HEK293 (cell line): ENCODE results near the gene FNTB.

Experiments
- CTCF ChIA-PET: fragments of 350-600 bp; formaldehyde crosslinking; extraction: SDS; loops from one replicate; lab custom pipeline; 2021; ENCODE audit warnings: antibody characterized with exemption; lab: Yijun Ruan, JAX
- POLR2A ChIA-PET: fragments of 300-600 bp; formaldehyde crosslinking; extraction: SDS; loops from one replicate; lab custom pipeline; 2020; ENCODE audit warnings: antibody characterized with exemption, inconsistent platforms; lab: Yijun Ruan, JAX
- H3K27ac ChIP-seq: fragments of 200-500 bp; sonication (Bioruptor generic); 2 replicates; pipeline ENCODE4 v1.5.1; 2014; ENCODE audit warnings: low read depth, low read length, control low read depth, inconsistent platforms; ENCODE audit errors: extremely low read depth
- H3K36me3 ChIP-seq, 2 experiments: fragments of 200-500 bp in 1 of 2; sonication (Bioruptor generic) in 1 of 2; 1 replicate in 1 of 2; 2 replicates in 1 of 2; pipeline ENCODE4 v1.5.1; 2014 to 2017; ENCODE audit warnings: inconsistent platforms in 2 of 2, low read length in 2 of 2; ENCODE audit not compliant: control insufficient read depth in 2 of 2, insufficient read depth in 1 of 2
- H3K4me1 ChIP-seq: fragments of 200-500 bp; sonication (Bioruptor generic); 2 replicates; pipeline ENCODE4 v1.5.1; 2014; ENCODE audit warnings: mild to moderate bottlenecking, low read length, inconsistent platforms; ENCODE audit not compliant: control insufficient read depth, insufficient read depth
- H3K4me3 ChIP-seq: 2 replicates; pipeline ENCODE4 v1.5.1; 2011; ENCODE audit warnings: low read depth, mild to moderate bottlenecking, control low read depth, low read length, moderate library complexity
- H3K9me3 ChIP-seq: fragments of 200-500 bp; sonication (Bioruptor generic); 2 replicates; pipeline ENCODE4 v1.5.1; 2014; ENCODE audit warnings: low read depth, low read length, inconsistent platforms; ENCODE audit not compliant: control insufficient read depth, insufficient read depth
- GLIS2 ChIP-seq: fragments of 450-650 bp; formaldehyde crosslinking; IDR thresholded peaks from 2 replicates; pipeline ENCODE4 v1.5.1; 2016; ENCODE audit warnings: missing biosample characterization, missing genetic modification characterization
- SP3 ChIP-seq: fragments of 450-650 bp; formaldehyde crosslinking; IDR thresholded peaks from 2 replicates; pipeline ENCODE4 v1.5.1; 2016; ENCODE audit warnings: missing biosample characterization, missing genetic modification characterization
- YY2 ChIP-seq: fragments of 450-650 bp; formaldehyde crosslinking; IDR thresholded peaks from 2 replicates; pipeline ENCODE4 v1.5.1; 2016; ENCODE audit warnings: missing biosample characterization, missing genetic modification characterization
- ZFP41 ChIP-seq: fragments of 450-650 bp; formaldehyde crosslinking; IDR thresholded peaks from 2 replicates; pipeline ENCODE4 v1.5.1; 2016; ENCODE audit warnings: missing biosample characterization, missing genetic modification characterization, borderline replicate concordance
- ZNF16 ChIP-seq: fragments of 450-650 bp; formaldehyde crosslinking; IDR thresholded peaks from 2 replicates; pipeline ENCODE4 v1.5.1; 2016; ENCODE audit warnings: low read depth, missing biosample characterization, missing genetic modification characterization
- ZNF223 ChIP-seq: fragments of 450-650 bp; formaldehyde crosslinking; IDR thresholded peaks from 2 replicates; pipeline ENCODE4 v1.5.1; 2016; ENCODE audit warnings: missing biosample characterization, missing genetic modification characterization
- ZNF248 ChIP-seq: fragments of 450-650 bp; formaldehyde crosslinking; IDR thresholded peaks from 2 replicates; pipeline ENCODE4 v1.5.1; 2017; ENCODE audit warnings: missing biosample characterization, missing genetic modification characterization
- ZNF266 ChIP-seq: fragments of 450-650 bp; formaldehyde crosslinking; IDR thresholded peaks from 2 replicates; pipeline ENCODE4 v1.5.1; 2016; ENCODE audit warnings: missing biosample characterization, missing genetic modification characterization, low read depth
- ZNF335 ChIP-seq: fragments of 450-650 bp; formaldehyde crosslinking; conservative IDR thresholded peaks from 2 replicates; pipeline ENCODE4 v1.5.1; 2016; ENCODE audit warnings: missing biosample characterization, missing genetic modification characterization
- ZNF341 ChIP-seq: fragments of 450-650 bp; formaldehyde crosslinking; IDR thresholded peaks from 2 replicates; pipeline ENCODE4; 2016; ENCODE audit warnings: low read depth, missing biosample characterization, missing genetic modification characterization
- ZNF398 ChIP-seq: fragments of 450-650 bp; formaldehyde crosslinking; IDR thresholded peaks from 2 replicates; pipeline ENCODE4 v1.5.1; 2017; ENCODE audit warnings: missing biosample characterization, missing genetic modification characterization
- ZNF561 ChIP-seq: fragments of 450-650 bp; IDR thresholded peaks from 2 replicates; pipeline ENCODE4 v1.5.1; 2018; ENCODE audit warnings: missing biosample characterization, missing genetic modification characterization, borderline replicate concordance
- ZNF596 ChIP-seq: fragments of 450-650 bp; IDR thresholded peaks from 2 replicates; pipeline ENCODE4 v1.5.0; 2018; ENCODE audit warnings: missing biosample characterization, mild to moderate bottlenecking, missing genetic modification characterization, moderate library complexity
- TF ChIP-seq, protein P1 (sequence below): fragments of 450-650 bp; formaldehyde crosslinking; IDR thresholded peaks from 2 replicates; pipeline ENCODE4 v1.5.1; 2017; ENCODE audit warnings: missing biosample characterization, missing genetic modification characterization
- TF ChIP-seq, protein P2 (sequence below): sonication (generic); formaldehyde crosslinking; IDR thresholded peaks from 2 replicates; pipeline ENCODE4 v1.8.1; 2022; ENCODE audit warnings: mild to moderate bottlenecking, moderate library complexity, missing genetic modification reagents
- TF ChIP-seq, protein P3 (sequence below): fragments of 450-650 bp; formaldehyde crosslinking; IDR thresholded peaks from 2 replicates; pipeline ENCODE4 v1.5.1; 2017; ENCODE audit warnings: missing biosample characterization, mild to moderate bottlenecking, missing genetic modification characterization, moderate library complexity

The FNTB gene

DNA sequence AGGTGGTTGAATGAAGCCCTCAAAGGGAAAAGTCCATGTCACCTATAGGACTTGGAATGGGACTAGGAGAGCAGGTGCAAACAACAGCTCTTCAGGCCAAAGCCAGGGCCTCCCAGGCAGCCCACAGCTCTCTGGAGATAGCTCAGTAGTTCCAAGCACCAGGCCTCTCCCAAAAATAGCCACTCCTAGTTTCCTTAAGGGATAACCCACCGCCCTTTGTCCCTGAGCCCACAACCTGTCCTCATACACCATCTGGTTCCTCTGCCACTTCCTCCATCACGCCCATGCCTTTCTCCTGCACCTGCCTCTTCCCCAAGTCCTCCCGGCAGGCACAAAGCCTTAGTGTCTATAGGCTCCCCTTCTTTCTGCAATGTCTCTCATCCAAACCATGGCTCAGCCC lies 16.7 kb upstream of the FNTB start:
- Histone ChIP-seq H3K27ac (no peak overlapping the region), H3K4me3 (no peak overlapping the region), H3K9me3 (no peaks in the 10 kb centered on the region), H3K4me1 (peaks cover 7% of the 10 kb centered on the region; the same call in 1 of the 2 replicates), H3K36me3 (no peaks in the 10 kb centered on the region)
- TF ChIP-seq, protein P1, sequence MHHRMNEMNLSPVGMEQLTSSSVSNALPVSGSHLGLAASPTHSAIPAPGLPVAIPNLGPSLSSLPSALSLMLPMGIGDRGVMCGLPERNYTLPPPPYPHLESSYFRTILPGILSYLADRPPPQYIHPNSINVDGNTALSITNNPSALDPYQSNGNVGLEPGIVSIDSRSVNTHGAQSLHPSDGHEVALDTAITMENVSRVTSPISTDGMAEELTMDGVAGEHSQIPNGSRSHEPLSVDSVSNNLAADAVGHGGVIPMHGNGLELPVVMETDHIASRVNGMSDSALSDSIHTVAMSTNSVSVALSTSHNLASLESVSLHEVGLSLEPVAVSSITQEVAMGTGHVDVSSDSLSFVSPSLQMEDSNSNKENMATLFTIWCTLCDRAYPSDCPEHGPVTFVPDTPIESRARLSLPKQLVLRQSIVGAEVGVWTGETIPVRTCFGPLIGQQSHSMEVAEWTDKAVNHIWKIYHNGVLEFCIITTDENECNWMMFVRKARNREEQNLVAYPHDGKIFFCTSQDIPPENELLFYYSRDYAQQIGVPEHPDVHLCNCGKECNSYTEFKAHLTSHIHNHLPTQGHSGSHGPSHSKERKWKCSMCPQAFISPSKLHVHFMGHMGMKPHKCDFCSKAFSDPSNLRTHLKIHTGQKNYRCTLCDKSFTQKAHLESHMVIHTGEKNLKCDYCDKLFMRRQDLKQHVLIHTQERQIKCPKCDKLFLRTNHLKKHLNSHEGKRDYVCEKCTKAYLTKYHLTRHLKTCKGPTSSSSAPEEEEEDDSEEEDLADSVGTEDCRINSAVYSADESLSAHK (tag by site-specific recombination) = no peak
- TF ChIP-seq ZNF248 (no peak), ZNF16 (tag by site-specific recombination) (no peak), ZNF561 (tag by site-specific recombination) (no peak), ZNF596 (tag by site-specific recombination) (no peak), ZNF266 (no peak), ZFP41 (no peak), ZNF223 (no peak), SP3 (tag by site-specific recombination) (no peak)
- TF ChIP-seq, protein P2, sequence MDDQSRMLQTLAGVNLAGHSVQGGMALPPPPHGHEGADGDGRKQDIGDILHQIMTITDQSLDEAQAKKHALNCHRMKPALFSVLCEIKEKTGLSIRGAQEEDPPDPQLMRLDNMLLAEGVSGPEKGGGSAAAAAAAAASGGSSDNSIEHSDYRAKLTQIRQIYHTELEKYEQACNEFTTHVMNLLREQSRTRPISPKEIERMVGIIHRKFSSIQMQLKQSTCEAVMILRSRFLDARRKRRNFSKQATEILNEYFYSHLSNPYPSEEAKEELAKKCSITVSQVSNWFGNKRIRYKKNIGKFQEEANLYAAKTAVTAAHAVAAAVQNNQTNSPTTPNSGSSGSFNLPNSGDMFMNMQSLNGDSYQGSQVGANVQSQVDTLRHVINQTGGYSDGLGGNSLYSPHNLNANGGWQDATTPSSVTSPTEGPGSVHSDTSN (CRISPR knock-in tag) = no peak
- TF ChIP-seq, protein P3, sequence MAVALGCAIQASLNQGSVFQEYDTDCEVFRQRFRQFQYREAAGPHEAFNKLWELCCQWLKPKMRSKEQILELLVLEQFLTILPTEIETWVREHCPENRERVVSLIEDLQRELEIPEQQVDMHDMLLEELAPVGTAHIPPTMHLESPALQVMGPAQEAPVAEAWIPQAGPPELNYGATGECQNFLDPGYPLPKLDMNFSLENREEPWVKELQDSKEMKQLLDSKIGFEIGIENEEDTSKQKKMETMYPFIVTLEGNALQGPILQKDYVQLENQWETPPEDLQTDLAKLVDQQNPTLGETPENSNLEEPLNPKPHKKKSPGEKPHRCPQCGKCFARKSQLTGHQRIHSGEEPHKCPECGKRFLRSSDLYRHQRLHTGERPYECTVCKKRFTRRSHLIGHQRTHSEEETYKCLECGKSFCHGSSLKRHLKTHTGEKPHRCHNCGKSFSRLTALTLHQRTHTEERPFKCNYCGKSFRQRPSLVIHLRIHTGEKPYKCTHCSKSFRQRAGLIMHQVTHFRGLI (tag by site-specific recombination) = no peak
- POLR2A ChIA-PET = interaction anchor here (0.6 to 1.3 kb wide), 3 partner anchors 50 to 460 kb away, joined by 3 to 4 read pairs (median 3); partner anchors contain the start of gene SPTB
- CTCF ChIA-PET = interaction anchor here (0.7 to 1.8 kb wide), 6 partner anchors 11 to 59 kb away, joined by 3 to 6 read pairs (median 4); partner anchors contain the start of gene FNTB

DNA sequence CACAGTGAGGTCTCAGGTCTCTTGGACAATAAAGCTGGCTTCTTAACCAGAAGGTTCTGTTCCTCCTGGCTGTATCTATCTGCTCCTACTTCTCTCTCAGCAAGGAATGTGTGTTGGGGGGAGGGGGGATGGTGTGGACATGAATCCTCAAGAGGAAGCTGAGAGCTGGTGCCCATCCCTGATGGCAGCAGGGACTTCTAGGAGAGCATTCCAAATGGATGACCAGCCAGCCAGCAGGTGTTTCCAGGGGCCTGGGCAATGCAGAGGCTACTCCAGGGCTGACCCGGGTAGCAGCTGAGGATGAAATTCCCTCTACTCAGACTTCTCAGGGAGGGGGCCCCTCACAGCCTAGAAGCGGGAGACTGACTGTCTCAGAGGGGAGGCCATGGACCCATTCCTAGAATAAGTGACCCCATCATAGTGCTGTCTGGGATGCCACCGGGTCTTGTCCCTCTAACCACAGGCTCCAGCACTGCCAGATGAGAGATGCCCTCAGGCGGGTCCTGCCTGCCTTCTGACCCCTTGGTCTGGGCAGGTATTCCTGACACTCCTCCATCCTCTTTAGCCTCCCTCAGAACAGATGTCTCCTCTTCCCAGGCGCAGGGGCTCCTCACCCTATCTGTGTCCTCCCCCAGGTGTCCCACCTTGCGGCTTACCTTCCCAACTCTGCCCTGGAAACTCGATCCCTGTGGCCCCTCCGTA lies 15.8 kb upstream of the FNTB start:
- Histone ChIP-seq H3K4me3 (peak overlapping the region; percentile 74), H3K4me1 (peaks cover 7% of the 10 kb centered on the region; the same call in 1 of the 2 replicates), H3K9me3 (no peaks in the 10 kb centered on the region), H3K36me3 (no peaks in the 10 kb centered on the region), H3K27ac (no peak overlapping the region)
- ChIA-PET POLR2A (interaction anchor here (0.7 to 1.3 kb wide), 2 partner anchors 13 to 49 kb away, joined by 3 read pairs; no protein-coding TSS in a partner anchor), CTCF (interaction anchor here (0.6 to 1.8 kb wide), 8 partner anchors 10 to 147 kb away, joined by 3 to 6 read pairs (median 4); partner anchors contain the start of gene FNTB)
- peak; percentile 35; the same call in 1 of the 2 replicates for TF ChIP-seq GLIS2 (tag by site-specific recombination)
- TF ChIP-seq YY2 (tag by site-specific recombination) = no peak

DNA sequence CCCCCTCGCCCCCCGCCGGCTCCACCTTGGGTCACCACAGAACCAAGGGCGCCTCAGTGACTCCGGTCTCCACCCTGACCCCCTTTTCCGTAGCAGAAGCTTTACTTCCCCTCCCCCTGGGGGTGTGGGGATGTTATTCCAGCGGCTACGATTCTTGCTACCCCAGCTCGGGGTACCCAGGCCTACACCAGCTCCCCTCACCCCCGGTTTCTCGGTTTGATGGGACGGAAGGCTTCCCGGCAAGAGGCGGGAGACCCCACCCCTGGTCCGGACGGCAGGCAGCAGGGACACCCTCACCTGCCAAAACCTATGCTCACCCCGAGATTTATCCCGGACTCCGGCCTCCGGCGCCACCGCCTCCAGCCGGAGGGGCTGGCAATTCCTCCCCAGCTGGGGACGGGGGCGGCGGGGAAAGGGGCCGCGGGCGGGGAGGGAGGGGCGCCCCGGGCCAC lies 15.2 kb upstream of the FNTB start:
- TF ChIP-seq ZNF341 (tag by site-specific recombination) = no peak; the same call in 1 of the 2 replicates
- peak; percentile 45; the same call in 1 of the 2 replicates for TF ChIP-seq ZNF398 (tag by site-specific recombination)
- peak; percentile 60 for TF ChIP-seq ZNF335
- peaks cover 7% of the 10 kb centered on the region; the same call in 1 of the 2 replicates for H3K4me1 ChIP-seq
- H3K36me3 ChIP-seq = no peaks in the 10 kb centered on the region
- ChIA-PET CTCF (interaction anchor here (0.6 to 1.2 kb wide), 2 partner anchors 10 to 11 kb away, joined by 4 to 5 read pairs; no protein-coding TSS in a partner anchor), POLR2A (interaction anchor here (0.7 to 1.3 kb wide), 2 partner anchors 12 to 48 kb away, joined by 3 read pairs; no protein-coding TSS in a partner anchor)
- no peaks in the 10 kb centered on the region for H3K9me3 ChIP-seq
- no peak overlapping the region; the same call in 1 of the 2 replicates for H3K27ac ChIP-seq
- H3K4me3 ChIP-seq = peak overlapping the region; percentile 74
